HG03354 (cell line): ENCODE data around the gene XPO6.

Experiments
- ATAC-seq: cut with Tn5 transposase; IDR thresholded peaks from one replicate; pipeline ENCODE4 v1.9.1; 2021; ENCODE audit warnings: mild to moderate bottlenecking; ENCODE audit not compliant: unreplicated experiment, poor library complexity, severe bottlenecking

Gene XPO6

GRCh38 chr16:28081391-28081968 lies 130.3 kb downstream of the XPO6 start:
- ATAC-seq, result no peak

- no peak for ATAC-seq
These were observed 133.5 kb downstream of the XPO6 start for GRCh38 chr16:28078261-28078660.

GRCh38 chr16:28073836-28074235 lies 137.9 kb downstream of the XPO6 start:
- ATAC-seq, result no peak

- no peak for ATAC-seq
These were observed 139.7 kb downstream of the XPO6 start for GRCh38 chr16:28072087-28072486.

GRCh38 chr16:28069971-28070794 lies 141.6 kb downstream of the XPO6 start:
- ATAC-seq, result no peak

- no peak for ATAC-seq
These were observed 142.8 kb downstream of the XPO6 start for GRCh38 chr16:28068976-28069375.

GRCh38 chr16:28067604-28068379 lies 144.0 kb downstream of the XPO6 start:
- ATAC-seq, result no peak

- ATAC-seq, result no peak
These were observed 147.0 kb downstream of the XPO6 start for GRCh38 chr16:28064706-28065249.

- ATAC-seq, result no peak
These were observed 147.6 kb downstream of the XPO6 start for GRCh38 chr16:28064150-28064549.

- ATAC-seq, result no peak
These were observed 148.1 kb downstream of the XPO6 start, which contains the start of gene GSG1L for GRCh38 chr16:28063591-28064061. Gene GSG1L (minus strand): TSS chr16:28063714. CDS start chr16:28063424, 290 bp downstream.

GRCh38 chr16:28062847-28063521 lies 148.8 kb downstream of the XPO6 start:
- no peak for ATAC-seq

GRCh38 chr16:28062261-28062846 lies 149.4 kb downstream of the XPO6 start:
- no peak for ATAC-seq

GRCh38 chr16:28061352-28062101 lies 150.2 kb downstream of the XPO6 start:
- no peak for ATAC-seq

- no peak for ATAC-seq
These were observed 151.8 kb downstream of the XPO6 start for GRCh38 chr16:28059841-28060575.

- no peak for ATAC-seq
These were observed 152.8 kb downstream of the XPO6 start for GRCh38 chr16:28058839-28059589.

- no peak for ATAC-seq
These were observed 153.8 kb downstream of the XPO6 start for GRCh38 chr16:28057949-28058348.

GRCh38 chr16:28053461-28053860 lies 158.3 kb downstream of the XPO6 start:
- no peak for ATAC-seq
